Small intestine (tissue), 7 donors: ENCODE measurements around the gene ZP3. TPM values are rescaled to one million over a fixed set of nuclear protein-coding genes. Genes with fewer than 3 reads are reported as not detected.
A peak's percentile ranks its signal among the peaks of the same experiment; 100 is the strongest.
"Not testable (repeated sequence)": the region's sequence is repeated elsewhere in the genome, so short reads cannot be mapped to it uniquely, and the experiment has no call there.

Experiments
- DNase-seq, 2 donors: peaks; one replicate each; pipeline versions ENCODE4 v3.0.0 to v3.0.0-alpha.2; 2013
- FAIRE-seq: peaks from 2 replicates; lab custom pipeline; 2012; peaks lifted over from hg19 to GRCh38; lab: Jason Lieb, UNC
- H3K27ac ChIP-seq, 3 donors: one replicate each; pipeline ENCODE4 v1.5.1; 2013; ENCODE audit warnings: low read length in 2 of 3, mild to moderate bottlenecking in 2 of 3, control low read depth in 1 of 3, inconsistent platforms in 1 of 3, low read depth in 1 of 3, moderate library complexity in 1 of 3
- H3K27me3 ChIP-seq, 3 donors: one replicate each; pipeline ENCODE4 v1.6.1; 2013; ENCODE audit warnings: low read length in 3 of 3, inconsistent platforms in 1 of 3; ENCODE audit not compliant: control insufficient read depth in 3 of 3, insufficient read depth in 3 of 3
- H3K36me3 ChIP-seq, 3 donors: one replicate each; pipeline ENCODE4 v1.6.1; 2013; ENCODE audit warnings: low read length in 3 of 3, inconsistent platforms in 1 of 3, low read depth in 1 of 3, mild to moderate bottlenecking in 1 of 3, moderate library complexity in 1 of 3; ENCODE audit not compliant: control insufficient read depth in 3 of 3, insufficient read depth in 2 of 3
- H3K4me1 ChIP-seq, 3 donors: one replicate each; pipeline ENCODE4 v1.6.1; 2013; ENCODE audit warnings: low read length in 2 of 3, inconsistent platforms in 1 of 3, low read depth in 1 of 3, mild to moderate bottlenecking in 1 of 3, moderate library complexity in 1 of 3; ENCODE audit not compliant: control insufficient read depth in 3 of 3, insufficient read depth in 2 of 3
- H3K4me3 ChIP-seq, 3 donors: one replicate each; pipeline ENCODE4 v1.5.1; 2013; ENCODE audit warnings: low read length in 3 of 3, control low read depth in 1 of 3, inconsistent platforms in 1 of 3, low read depth in 1 of 3, mild to moderate bottlenecking in 1 of 3, moderate library complexity in 1 of 3
- H3K9me3 ChIP-seq, 2 donors: one replicate each; pipeline ENCODE4 v1.6.1; 2013; ENCODE audit warnings: low read depth in 1 of 2, low read length in 1 of 2; ENCODE audit not compliant: control insufficient read depth in 2 of 2, insufficient read depth in 1 of 2
- WGBS, 3 donors: extraction: QIAGEN DNeasy Blood & Tissue Kit; methylation state at CpG; one replicate each; pipeline ENCODE4 v1.1.7; 2013; 5-methylcytosine and 5-hydroxymethylcytosine counted together
- polyA plus RNA-seq, 4 donors: library from polyadenylated mRNA; stranded (reverse) in 3 of 4; unstranded in 1 of 4; fragments of 200-250 nt in 3 of 4; fragments of 120-200 nt in 1 of 4; gene quantifications; one replicate each; pipeline versions ENCODE4 v1.2.1 to v1.2.3, GENCODE V29; 2013
- donor health status: healthy with polysubstance abuse.
- donor health status: control.
- donor health status: control.
- donor health status: Bipolar disorder and iron deficiency.
- donor health status: healthy.

The ZP3 gene
- polyA plus RNA-seq, 4 donors = 1.4 to 3.7 (median 3.3) TPM

- H3K4me1 ChIP-seq, H3K9me3 ChIP-seq, FAIRE-seq, H3K27ac ChIP-seq, H3K36me3 ChIP-seq, DNase-seq, H3K4me3 ChIP-seq, H3K27me3 ChIP-seq: not testable (repeated sequence)
- 53 to 100% (median 73%) methylated on average over 1 to 2 of the region's 10 CpGs for WGBS, 3 donors
These were observed 17.0 kb downstream of the ZP3 start for GRCh38 chr7:76441792-76442191.

GRCh38 chr7:76442664-76443446 lies 18.1 kb downstream of the ZP3 start:
- FAIRE-seq, H3K27ac ChIP-seq, H3K4me3 ChIP-seq, H3K9me3 ChIP-seq, H3K36me3 ChIP-seq, H3K27me3 ChIP-seq, DNase-seq, H3K4me1 ChIP-seq: not testable (repeated sequence)
- WGBS, 3 donors = 93 to 97% (median 94%) methylated on average over 4 to 5 of the region's 5 CpGs

- H3K36me3 ChIP-seq, H3K27me3 ChIP-seq, H3K9me3 ChIP-seq, FAIRE-seq, H3K4me3 ChIP-seq, H3K27ac ChIP-seq, H3K4me1 ChIP-seq, DNase-seq: not testable (repeated sequence)
- WGBS, 3 donors = 39 to 78% (median 58%) methylated on average over 6 to 11 of the region's 12 CpGs
These were observed 19.1 kb downstream of the ZP3 start for GRCh38 chr7:76443846-76444245.

- H3K27ac ChIP-seq = peak overlapping the region in 2 of 3 donors; percentile 60 to 91
- not testable (repeated sequence) for FAIRE-seq, H3K36me3 ChIP-seq, H3K4me3 ChIP-seq, H3K4me1 ChIP-seq, H3K27me3 ChIP-seq, H3K9me3 ChIP-seq
- WGBS, 3 donors = 2 to 4% (median 4%) methylated on average over 4 of the region's 5 CpGs
- DNase-seq = peak; percentile 50 to 55
These were observed 20.8 kb downstream of the ZP3 start for GRCh38 chr7:76445577-76446008.

GRCh38 chr7:76457017-76457416 lies 32.3 kb downstream of the ZP3 start:
- not testable (repeated sequence) for H3K27ac ChIP-seq, DNase-seq, FAIRE-seq, H3K36me3 ChIP-seq, H3K4me3 ChIP-seq, H3K27me3 ChIP-seq, H3K4me1 ChIP-seq, H3K9me3 ChIP-seq
- WGBS, 3 donors = 55% methylated on average over 2 of the region's 4 CpGs; no CpG with 5 or more reads in 2 of the 3 donors

- H3K36me3 ChIP-seq, H3K27ac ChIP-seq, FAIRE-seq, H3K4me1 ChIP-seq, H3K27me3 ChIP-seq, DNase-seq, H3K4me3 ChIP-seq, H3K9me3 ChIP-seq: not testable (repeated sequence)
- 10 to 34% (median 11%) methylated on average over 1 of the region's 4 CpGs for WGBS, 3 donors
These were observed 33.8 kb downstream of the ZP3 start for GRCh38 chr7:76458504-76458903.

- not testable (repeated sequence) for FAIRE-seq, DNase-seq, H3K4me1 ChIP-seq, H3K9me3 ChIP-seq, H3K27me3 ChIP-seq, H3K4me3 ChIP-seq, H3K36me3 ChIP-seq, H3K27ac ChIP-seq
- WGBS, 3 donors = 82 to 91% (median 90%) methylated on average over 9 to 14 of the region's 20 CpGs
These were observed 36.0 kb downstream of the ZP3 start for GRCh38 chr7:76460767-76461166.

- not testable (repeated sequence) for FAIRE-seq, H3K36me3 ChIP-seq, H3K9me3 ChIP-seq, DNase-seq, H3K4me1 ChIP-seq, H3K27me3 ChIP-seq
- peak within 1 kb of the TSS in 2 of 3 donors; percentile 38 to 58 for H3K27ac ChIP-seq
- peak within 1 kb of the TSS in 2 of 3 donors; percentile 46 to 54 for H3K4me3 ChIP-seq
- 0 to 1% (median 1%) methylated on average over 8 to 20 of the region's 54 CpGs for WGBS, 3 donors
These were observed 36.8 kb downstream of the ZP3 start, which contains the start of gene DTX2 for GRCh38 chr7:76461464-76462101. TSS of gene DTX2 (plus strand) at chr7:76461709. CDS start at chr7:76480510, 18,801 bp downstream.
